ENCODE results near the gene GFRA1. TPM values are rescaled to one million over a fixed set of nuclear protein-coding genes. Genes with fewer than 3 reads are reported as not detected.

Gene GFRA1
- total RNA-seq, 1 experiment from 2014 or later = 0.30 TPM

- intact Hi-C loops (cut with micrococcal nuclease) = no loop called here
- Histone ChIP-seq H3K36me3 (ENCODE audit: control insufficient read depth in 1 of 2, insufficient read depth in 2 of 2, low read length in 2 of 2) (no peaks in the 10 kb centered on the region), H4K20me1 (ENCODE audit: insufficient read depth) (no peaks in the 10 kb centered on the region), H3K4me3 (replicated peaks in 1 of 2; ENCODE audit: low read depth in 1 of 2, low read length in 2 of 2) (no peak overlapping the region), H3K4me2 (ENCODE audit: low read length) (no peak overlapping the region), H3K27ac (ENCODE audit: low read depth, low read length) (no peak overlapping the region), H3K4me1 (ENCODE audit: control insufficient read depth in 1 of 2, insufficient read depth in 2 of 2, low read length in 2 of 2) (no peaks in the 10 kb centered on the region), H2AFZ (ENCODE audit: low read depth, low read length, poor library complexity, severe bottlenecking) (no peak overlapping the region), H3K9ac (ENCODE audit: low read length) (no peak overlapping the region), H3K79me2 (ENCODE audit: insufficient read depth, low read length) (no peaks in the 10 kb centered on the region), H3K9me2 (ENCODE audit: insufficient read depth) (no peaks in the 10 kb centered on the region), H3K27me3 (ENCODE audit: insufficient read depth, low read length) (peaks cover 46% of the 10 kb centered on the region), H3K9me3 (ENCODE audit: control insufficient read depth in 1 of 2, insufficient read depth in 1 of 2, low read depth in 1 of 2, low read length in 2 of 2) (no peaks in the 10 kb centered on the region)
- ATAC-seq = no peak
- POLR2A ChIA-PET = no interaction called here
- no peak for DNase-seq (ENCODE audit: low read depth, low spot score)
- CTCF ChIA-PET = no interaction called here
- no peak for TF ChIP-seq SRF (IDR thresholded peaks at IDR 0.05; ENCODE audit: low read depth)
- no peak for TF ChIP-seq ZFX (IDR thresholded peaks at IDR 0.05)
- no peak for TF ChIP-seq ZBTB33 (IDR thresholded peaks at IDR 0.05; ENCODE audit: extremely low read depth, insufficient replicate concordance, low read length)
- no peak for TF ChIP-seq TCF7L2 (IDR thresholded peaks at IDR 0.05; ENCODE audit: borderline replicate concordance, extremely low read depth, insufficient read depth, insufficient read length)
- no peak for TF ChIP-seq YY1 (IDR thresholded peaks at IDR 0.05; ENCODE audit: extremely low read depth, insufficient replicate concordance, low read depth, low read length)
- BruUV-seq (replicated peaks) = no TSS peak
- RAD21 ChIA-PET (ENCODE audit: low non-redundant PET in 1 of 2, low total read pairs in 2 of 2, uncharacterized antibody in 2 of 2, unreplicated experiment in 2 of 2) = no interaction called here
Observed at GRCh38 chr10:116203661-116204060, 69.3 kb downstream of the GFRA1 start.

GRCh38 chr10:116201670-116202430 lies 71.2 kb downstream of the GFRA1 start:
- Histone ChIP-seq H3K4me2 (ENCODE audit: low read length) (no peak overlapping the region), H3K9ac (ENCODE audit: low read length) (no peak overlapping the region), H3K27me3 (ENCODE audit: insufficient read depth, low read length) (peaks cover 54% of the 10 kb centered on the region), H3K4me3 (replicated peaks in 1 of 2; ENCODE audit: low read depth in 1 of 2, low read length in 2 of 2) (no peak overlapping the region), H3K27ac (ENCODE audit: low read depth, low read length) (no peak overlapping the region), H3K79me2 (ENCODE audit: insufficient read depth, low read length) (no peaks in the 10 kb centered on the region), H2AFZ (ENCODE audit: low read depth, low read length, poor library complexity, severe bottlenecking) (no peak overlapping the region), H3K4me1 (ENCODE audit: control insufficient read depth in 1 of 2, insufficient read depth in 2 of 2, low read length in 2 of 2) (no peaks in the 10 kb centered on the region), H4K20me1 (ENCODE audit: insufficient read depth) (no peaks in the 10 kb centered on the region), H3K9me3 (ENCODE audit: control insufficient read depth in 1 of 2, insufficient read depth in 1 of 2, low read depth in 1 of 2, low read length in 2 of 2) (no peaks in the 10 kb centered on the region), H3K9me2 (ENCODE audit: insufficient read depth) (no peaks in the 10 kb centered on the region), H3K36me3 (ENCODE audit: control insufficient read depth in 1 of 2, insufficient read depth in 2 of 2, low read length in 2 of 2) (no peaks in the 10 kb centered on the region)
- CTCF ChIA-PET = no interaction called here
- no peak for ATAC-seq
- DNase-seq (ENCODE audit: low read depth, low spot score) = no peak
- intact Hi-C loops (cut with micrococcal nuclease) = no loop called here
- no TSS peak for BruUV-seq (replicated peaks)
- RAD21 ChIA-PET (ENCODE audit: low non-redundant PET in 1 of 2, low total read pairs in 2 of 2, uncharacterized antibody in 2 of 2, unreplicated experiment in 2 of 2) = no interaction called here
- POLR2A ChIA-PET = no interaction called here
- no peak for TF ChIP-seq CEBPB (IDR thresholded peaks at IDR 0.05; ENCODE audit: low read depth)
- TF ChIP-seq CBX3 (IDR thresholded peaks at IDR 0.05; ENCODE audit: low read depth) = no peak
- no peak for TF ChIP-seq SRF (IDR thresholded peaks at IDR 0.05; ENCODE audit: low read depth)
- no peak for TF ChIP-seq SP1 (IDR thresholded peaks at IDR 0.05; ENCODE audit: low read depth)
- TF ChIP-seq CTCF (IDR thresholded peaks at IDR 0.05 in 2 of 3, conservative IDR thresholded peaks at IDR 0.05 in 1 of 3; ENCODE audit: borderline replicate concordance in 1 of 3, insufficient read depth in 1 of 3, low read depth in 2 of 3, low read length in 2 of 3) = no peak
- TF ChIP-seq ZNF274 (IDR thresholded peaks at IDR 0.05; ENCODE audit: low read depth, low read length) = no peak
- no peak for TF ChIP-seq POLR2A (IDR thresholded peaks at IDR 0.05; ENCODE audit: borderline replicate concordance, extremely low read depth, insufficient read depth, insufficient read length)
- TF ChIP-seq ZBTB33 (IDR thresholded peaks at IDR 0.05; ENCODE audit: extremely low read depth, insufficient replicate concordance, low read length) = no peak
- no peak for TF ChIP-seq EZH2phosphoT487 (IDR thresholded peaks at IDR 0.05; ENCODE audit: borderline replicate concordance)
- TF ChIP-seq POLR2AphosphoS5 (IDR thresholded peaks at IDR 0.05; ENCODE audit: low read depth, low read length) = no peak
